ENCODE data around the gene OR5W2. TPM values are rescaled to one million over a fixed set of nuclear protein-coding genes. Genes with fewer than 3 reads are reported as not detected.

OR5W2 gene
- not detected for total RNA-seq
- polyA plus RNA-seq: not detected

GRCh38 chr11:55914482-55914881 is at the start of gene OR5W2:
TSS of gene OR5W2 (minus strand) at chr11:55914582. CDS start at chr11:55914582, 0 bp downstream.
- Histone ChIP-seq H3K4me1 (ENCODE audit: control insufficient read depth in 4 of 4, insufficient read depth in 4 of 4, low read length in 3 of 4) (no peaks in the 10 kb centered on the region), H3K27me3 (ENCODE audit: control insufficient read depth in 4 of 4, insufficient read depth in 4 of 4, low read length in 3 of 4) (no peaks in the 10 kb centered on the region), H3K4me3 (ENCODE audit: low read depth in 1 of 3, low read length in 3 of 3) (no peak within 1 kb of the TSS), H3K9ac (ENCODE audit: low read depth in 1 of 2, low read length in 2 of 2) (no peak within 1 kb of the TSS), H3K36me3 (ENCODE audit: control insufficient read depth in 4 of 4, insufficient read depth in 3 of 4, low read depth in 1 of 4, low read length in 3 of 4) (no peaks in the 10 kb centered on the region), H3K27ac (ENCODE audit: low read depth in 1 of 2, low read length in 2 of 2) (no peak within 1 kb of the TSS), H3K9me3 (ENCODE audit: control insufficient read depth in 4 of 4, low read length in 3 of 4) (no peaks in the 10 kb centered on the region)
- TF ChIP-seq, protein P1, sequence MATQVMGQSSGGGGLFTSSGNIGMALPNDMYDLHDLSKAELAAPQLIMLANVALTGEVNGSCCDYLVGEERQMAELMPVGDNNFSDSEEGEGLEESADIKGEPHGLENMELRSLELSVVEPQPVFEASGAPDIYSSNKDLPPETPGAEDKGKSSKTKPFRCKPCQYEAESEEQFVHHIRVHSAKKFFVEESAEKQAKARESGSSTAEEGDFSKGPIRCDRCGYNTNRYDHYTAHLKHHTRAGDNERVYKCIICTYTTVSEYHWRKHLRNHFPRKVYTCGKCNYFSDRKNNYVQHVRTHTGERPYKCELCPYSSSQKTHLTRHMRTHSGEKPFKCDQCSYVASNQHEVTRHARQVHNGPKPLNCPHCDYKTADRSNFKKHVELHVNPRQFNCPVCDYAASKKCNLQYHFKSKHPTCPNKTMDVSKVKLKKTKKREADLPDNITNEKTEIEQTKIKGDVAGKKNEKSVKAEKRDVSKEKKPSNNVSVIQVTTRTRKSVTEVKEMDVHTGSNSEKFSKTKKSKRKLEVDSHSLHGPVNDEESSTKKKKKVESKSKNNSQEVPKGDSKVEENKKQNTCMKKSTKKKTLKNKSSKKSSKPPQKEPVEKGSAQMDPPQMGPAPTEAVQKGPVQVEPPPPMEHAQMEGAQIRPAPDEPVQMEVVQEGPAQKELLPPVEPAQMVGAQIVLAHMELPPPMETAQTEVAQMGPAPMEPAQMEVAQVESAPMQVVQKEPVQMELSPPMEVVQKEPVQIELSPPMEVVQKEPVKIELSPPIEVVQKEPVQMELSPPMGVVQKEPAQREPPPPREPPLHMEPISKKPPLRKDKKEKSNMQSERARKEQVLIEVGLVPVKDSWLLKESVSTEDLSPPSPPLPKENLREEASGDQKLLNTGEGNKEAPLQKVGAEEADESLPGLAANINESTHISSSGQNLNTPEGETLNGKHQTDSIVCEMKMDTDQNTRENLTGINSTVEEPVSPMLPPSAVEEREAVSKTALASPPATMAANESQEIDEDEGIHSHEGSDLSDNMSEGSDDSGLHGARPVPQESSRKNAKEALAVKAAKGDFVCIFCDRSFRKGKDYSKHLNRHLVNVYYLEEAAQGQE (IDR thresholded peaks at IDR 0.05): no peak
- no peak for TF ChIP-seq HNF4A (conservative IDR thresholded peaks at IDR 0.05)
- no peak for TF ChIP-seq FOXA1 (IDR thresholded peaks at IDR 0.05)
- no peak for TF ChIP-seq RAD21 (IDR thresholded peaks at IDR 0.05)
- WGBS: 48% methylated on average over 1 of the region's 1 CpG
- DNase-seq (ENCODE audit: low spot score): no peak

- Histone ChIP-seq H3K4me1 (ENCODE audit: control insufficient read depth in 4 of 4, insufficient read depth in 4 of 4, low read length in 3 of 4) (no peaks in the 10 kb centered on the region), H3K9ac (ENCODE audit: low read depth in 1 of 2, low read length in 2 of 2) (no peak overlapping the region), H3K36me3 (ENCODE audit: control insufficient read depth in 4 of 4, insufficient read depth in 3 of 4, low read depth in 1 of 4, low read length in 3 of 4) (no peaks in the 10 kb centered on the region), H3K27ac (ENCODE audit: low read depth in 1 of 2, low read length in 2 of 2) (no peak overlapping the region), H3K4me3 (ENCODE audit: low read depth in 1 of 3, low read length in 3 of 3) (no peak overlapping the region), H3K27me3 (ENCODE audit: control insufficient read depth in 4 of 4, insufficient read depth in 4 of 4, low read length in 3 of 4) (no peaks in the 10 kb centered on the region), H3K9me3 (ENCODE audit: control insufficient read depth in 4 of 4, low read length in 3 of 4) (no peaks in the 10 kb centered on the region)
- DNase-seq (ENCODE audit: low spot score): no peak
- no peak for TF ChIP-seq HNF4A (conservative IDR thresholded peaks at IDR 0.05)
- TF ChIP-seq, protein P1 (IDR thresholded peaks at IDR 0.05): no peak
- no peak for TF ChIP-seq JUND (IDR thresholded peaks at IDR 0.05)
- TF ChIP-seq YY1 (IDR thresholded peaks at IDR 0.05): no peak
- no peak for TF ChIP-seq EGR1 (IDR thresholded peaks at IDR 0.05; ENCODE audit: low read depth in 2 of 2)
- no peak for TF ChIP-seq SP1 (IDR thresholded peaks at IDR 0.05)
- TF ChIP-seq, protein P2, sequence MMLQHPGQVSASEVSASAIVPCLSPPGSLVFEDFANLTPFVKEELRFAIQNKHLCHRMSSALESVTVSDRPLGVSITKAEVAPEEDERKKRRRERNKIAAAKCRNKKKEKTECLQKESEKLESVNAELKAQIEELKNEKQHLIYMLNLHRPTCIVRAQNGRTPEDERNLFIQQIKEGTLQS (IDR thresholded peaks at IDR 0.05): no peak
- TF ChIP-seq FOXA2 (IDR thresholded peaks at IDR 0.05): no peak
- no peak for TF ChIP-seq MAX (IDR thresholded peaks at IDR 0.05)
- TF ChIP-seq TAF1 (conservative IDR thresholded peaks at IDR 0.05): no peak
- TF ChIP-seq GABPA (IDR thresholded peaks at IDR 0.05 in 1 of 2, conservative IDR thresholded peaks at IDR 0.05 in 1 of 2): no peak
- TF ChIP-seq ZBTB33 (IDR thresholded peaks at IDR 0.05): no peak
- no peak for TF ChIP-seq FOXA1 (IDR thresholded peaks at IDR 0.05)
- no peak for TF ChIP-seq HNF4G (IDR thresholded peaks at IDR 0.05)
- TF ChIP-seq, protein P3, sequence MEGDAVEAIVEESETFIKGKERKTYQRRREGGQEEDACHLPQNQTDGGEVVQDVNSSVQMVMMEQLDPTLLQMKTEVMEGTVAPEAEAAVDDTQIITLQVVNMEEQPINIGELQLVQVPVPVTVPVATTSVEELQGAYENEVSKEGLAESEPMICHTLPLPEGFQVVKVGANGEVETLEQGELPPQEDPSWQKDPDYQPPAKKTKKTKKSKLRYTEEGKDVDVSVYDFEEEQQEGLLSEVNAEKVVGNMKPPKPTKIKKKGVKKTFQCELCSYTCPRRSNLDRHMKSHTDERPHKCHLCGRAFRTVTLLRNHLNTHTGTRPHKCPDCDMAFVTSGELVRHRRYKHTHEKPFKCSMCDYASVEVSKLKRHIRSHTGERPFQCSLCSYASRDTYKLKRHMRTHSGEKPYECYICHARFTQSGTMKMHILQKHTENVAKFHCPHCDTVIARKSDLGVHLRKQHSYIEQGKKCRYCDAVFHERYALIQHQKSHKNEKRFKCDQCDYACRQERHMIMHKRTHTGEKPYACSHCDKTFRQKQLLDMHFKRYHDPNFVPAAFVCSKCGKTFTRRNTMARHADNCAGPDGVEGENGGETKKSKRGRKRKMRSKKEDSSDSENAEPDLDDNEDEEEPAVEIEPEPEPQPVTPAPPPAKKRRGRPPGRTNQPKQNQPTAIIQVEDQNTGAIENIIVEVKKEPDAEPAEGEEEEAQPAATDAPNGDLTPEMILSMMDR (IDR thresholded peaks at IDR 0.05; ENCODE audit: low read depth, low read length, missing input control): no peak
- TF ChIP-seq RXRA (IDR thresholded peaks at IDR 0.05): no peak
- TF ChIP-seq NR2F2 (IDR thresholded peaks at IDR 0.05): no peak
- WGBS: 33% methylated on average over 4 of the region's 4 CpGs
These were observed 42.1 kb upstream of the OR5W2 start for GRCh38 chr11:55956521-55956920.

Data from liver (tissue), 9 donors.